GM21381 (cell line): ENCODE measurements around the gene AIG1.
"Not testable (repeated sequence)": the region's sequence is repeated elsewhere in the genome, so short reads cannot be mapped to it uniquely, and the experiment has no call there.

Source experiments
- ATAC-seq: cut with Tn5 transposase; IDR thresholded peaks from one replicate; pipeline ENCODE4 v1.9.1; 2021; ENCODE audit warnings: mild to moderate bottlenecking, moderate library complexity; ENCODE audit not compliant: unreplicated experiment

AIG1 gene

DNA sequence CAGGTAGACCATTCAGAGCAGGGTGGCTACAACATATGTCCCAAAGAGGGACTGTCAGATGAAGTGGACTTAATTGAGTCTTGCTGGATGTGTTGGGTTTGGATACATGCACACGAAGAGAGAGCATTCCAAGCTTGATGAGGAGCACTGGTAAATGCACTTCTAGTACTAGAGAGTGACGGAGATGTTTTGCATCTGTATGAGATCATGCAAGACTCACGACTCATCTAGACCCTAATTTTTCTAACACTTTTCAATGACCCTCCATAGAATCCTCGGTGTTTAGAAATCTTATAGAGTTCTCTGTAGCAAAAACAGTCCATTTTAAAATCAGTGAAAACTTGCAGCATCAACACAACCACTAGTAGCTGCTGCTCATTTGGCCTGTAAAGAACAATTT lies 4.8 kb upstream of the AIG1 start:
- ATAC-seq: no peak

DNA sequence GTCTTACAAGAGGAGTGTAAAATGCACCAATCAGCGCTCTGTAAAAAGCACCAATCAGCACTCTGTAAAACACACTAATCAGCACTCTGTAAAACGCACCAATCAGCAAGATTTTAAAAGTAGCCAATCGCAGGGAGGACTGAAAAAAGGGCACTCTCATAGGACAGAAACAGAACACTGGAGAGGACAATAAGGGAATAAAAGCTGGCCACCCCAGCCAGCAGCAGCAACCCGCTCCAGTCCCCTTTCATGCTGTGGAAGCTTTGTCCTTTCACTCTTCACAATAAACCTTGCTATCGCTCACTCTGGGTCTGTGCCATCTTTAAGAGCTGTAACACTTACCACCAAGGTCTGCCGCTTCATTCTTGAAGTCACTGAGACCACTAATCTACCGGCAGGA lies 1.7 kb upstream of the AIG1 start:
- no peak for ATAC-seq

DNA sequence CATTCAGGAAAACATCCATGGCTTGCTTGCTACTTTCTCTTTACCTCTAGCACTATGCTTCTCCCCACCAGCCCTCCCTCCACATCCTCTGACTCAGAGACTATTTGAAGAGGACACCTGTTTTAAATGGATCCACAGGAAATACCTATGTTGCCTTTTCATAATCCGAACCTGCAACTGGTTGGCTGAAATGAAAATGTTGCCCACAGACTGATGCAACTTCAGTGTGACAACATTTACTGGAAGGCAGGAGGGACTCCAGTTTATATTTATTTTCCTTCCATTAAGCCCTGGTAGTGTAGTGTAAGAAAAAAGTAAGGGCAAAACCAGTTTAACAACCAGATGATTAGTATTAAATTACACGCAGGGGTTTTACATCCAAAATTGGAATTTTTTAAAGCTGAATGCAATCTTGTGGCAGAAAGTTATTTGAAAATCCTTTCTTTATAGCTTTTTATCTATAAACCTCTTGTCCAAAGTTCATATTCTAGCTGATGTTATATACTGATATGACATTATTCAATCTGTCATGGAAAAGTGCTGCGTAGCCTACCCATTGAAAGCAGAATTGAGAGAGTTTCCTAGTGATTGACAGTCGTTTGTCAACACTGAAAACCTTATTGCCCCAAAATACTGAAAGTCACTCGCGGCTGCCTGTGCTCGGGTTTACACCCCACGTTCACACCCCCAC lies 881 bp upstream of the AIG1 start:
- no peak for ATAC-seq

DNA sequence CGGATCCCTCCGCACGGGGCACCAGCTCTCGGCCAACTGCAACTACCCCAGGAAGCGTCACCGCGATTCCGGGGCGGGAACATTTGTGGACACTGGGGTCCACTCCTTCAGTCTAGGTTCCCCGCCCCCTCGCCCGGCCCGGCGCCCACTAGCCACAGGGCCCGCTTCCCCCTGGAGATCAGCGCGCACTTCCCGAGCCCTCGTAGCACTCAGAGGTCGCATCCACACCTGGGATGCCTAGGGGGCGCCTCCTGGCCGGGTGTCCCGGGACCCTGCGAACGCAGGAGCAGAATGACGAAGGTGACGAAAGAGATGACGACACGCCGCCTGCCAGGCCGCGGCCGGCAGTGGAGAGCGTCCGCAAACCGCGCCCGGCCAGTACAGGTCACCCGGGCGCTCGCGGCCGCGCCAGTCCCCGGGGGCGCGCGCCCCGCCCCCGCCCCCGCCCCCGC lies 309 bp upstream of the AIG1 start:
- peak; percentile 71 for ATAC-seq

DNA sequence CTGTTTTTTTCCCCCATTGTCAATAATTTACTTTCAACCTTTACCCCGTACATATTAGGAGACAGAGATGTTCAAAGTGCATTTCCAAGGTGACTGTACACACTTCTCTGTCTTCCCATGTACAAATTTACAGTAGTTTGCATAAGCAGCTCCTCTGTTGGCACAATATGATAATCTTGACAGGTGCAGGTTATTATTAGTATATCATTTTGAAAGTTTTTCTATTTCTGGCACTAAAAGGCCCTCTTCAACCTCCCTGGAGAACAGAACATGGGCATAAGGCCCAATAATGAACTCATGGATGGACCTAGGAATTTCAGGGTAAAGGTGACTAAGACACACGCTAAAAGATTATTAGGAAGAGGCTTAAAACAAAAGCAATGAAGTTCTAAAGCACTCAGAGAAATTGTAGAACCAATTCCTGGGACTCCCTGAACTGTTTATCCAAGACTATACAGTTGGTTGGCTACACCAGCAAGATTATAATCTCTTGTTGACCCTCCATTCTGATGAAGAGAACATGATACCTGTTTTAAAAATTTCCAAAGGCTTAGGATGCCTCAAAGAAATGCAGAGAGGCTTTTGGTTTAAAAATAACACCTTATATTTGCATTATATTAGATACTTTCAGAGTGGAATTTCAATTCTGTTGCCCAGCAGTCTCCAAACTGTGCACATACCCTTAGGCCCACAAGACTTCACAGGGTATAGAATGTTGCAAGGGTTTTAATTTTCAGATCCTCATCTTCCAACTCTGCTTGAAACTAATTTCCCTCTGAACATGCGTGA lies 1.1 kb downstream of the AIG1 start:
- ATAC-seq: no peak

DNA sequence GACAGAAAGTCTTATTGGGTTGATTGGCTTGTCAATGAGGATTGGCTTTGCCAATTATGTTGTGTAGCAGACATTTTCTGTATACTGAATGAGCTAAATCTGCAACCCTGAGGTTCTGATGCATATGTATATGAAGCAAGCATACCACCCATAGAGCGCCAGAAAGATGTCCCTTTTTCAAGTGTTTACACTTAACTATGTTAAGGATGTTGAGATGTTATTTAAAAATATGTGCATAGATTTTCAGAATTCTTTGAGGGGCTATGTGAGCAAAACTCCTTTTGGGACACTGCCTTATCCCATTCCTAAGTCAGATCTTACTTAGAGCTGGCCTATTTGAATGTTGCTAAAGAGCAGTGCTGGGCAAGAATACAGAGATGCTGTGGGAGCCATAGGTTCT lies 1.9 kb downstream of the AIG1 start:
- no peak for ATAC-seq

DNA sequence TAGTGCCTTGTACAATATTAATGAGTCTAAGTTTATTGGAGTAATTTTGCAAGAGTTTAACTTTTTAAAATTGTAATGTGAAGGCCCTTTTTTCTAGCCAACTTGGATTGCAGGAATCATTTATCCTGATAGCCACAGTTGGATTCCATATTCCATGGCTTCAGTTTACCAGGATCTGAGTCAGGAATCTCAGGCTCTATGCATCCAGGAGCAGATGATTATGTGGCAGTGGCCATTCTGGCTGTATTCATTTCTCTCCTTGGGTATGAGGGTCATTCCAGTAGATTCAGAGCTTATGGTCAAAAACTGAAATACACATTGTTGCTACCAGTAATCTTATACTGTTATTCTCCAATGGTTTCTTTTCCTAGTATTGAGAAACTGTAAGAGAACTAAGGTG lies 2.9 kb downstream of the AIG1 start:
- ATAC-seq: no peak

DNA sequence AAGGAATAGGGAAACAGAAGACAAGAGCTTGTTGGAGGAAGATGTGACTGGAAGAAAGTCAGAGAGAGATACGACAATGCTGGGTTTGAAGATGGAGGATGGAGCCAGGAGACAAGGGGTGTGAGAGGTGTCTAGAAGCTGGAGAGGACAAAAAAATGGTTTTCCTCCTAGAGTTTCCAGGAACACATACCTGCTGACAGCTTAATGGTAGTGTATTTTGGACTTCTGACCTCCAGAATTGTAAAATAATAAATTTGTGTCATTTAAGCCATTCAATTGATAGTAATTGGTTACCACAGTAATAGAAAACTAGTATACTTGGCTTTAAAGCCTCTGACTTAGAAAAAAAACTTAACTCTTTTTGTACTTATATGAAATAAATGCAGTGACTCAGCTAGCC lies 3.6 kb downstream of the AIG1 start:
- no peak for ATAC-seq

DNA sequence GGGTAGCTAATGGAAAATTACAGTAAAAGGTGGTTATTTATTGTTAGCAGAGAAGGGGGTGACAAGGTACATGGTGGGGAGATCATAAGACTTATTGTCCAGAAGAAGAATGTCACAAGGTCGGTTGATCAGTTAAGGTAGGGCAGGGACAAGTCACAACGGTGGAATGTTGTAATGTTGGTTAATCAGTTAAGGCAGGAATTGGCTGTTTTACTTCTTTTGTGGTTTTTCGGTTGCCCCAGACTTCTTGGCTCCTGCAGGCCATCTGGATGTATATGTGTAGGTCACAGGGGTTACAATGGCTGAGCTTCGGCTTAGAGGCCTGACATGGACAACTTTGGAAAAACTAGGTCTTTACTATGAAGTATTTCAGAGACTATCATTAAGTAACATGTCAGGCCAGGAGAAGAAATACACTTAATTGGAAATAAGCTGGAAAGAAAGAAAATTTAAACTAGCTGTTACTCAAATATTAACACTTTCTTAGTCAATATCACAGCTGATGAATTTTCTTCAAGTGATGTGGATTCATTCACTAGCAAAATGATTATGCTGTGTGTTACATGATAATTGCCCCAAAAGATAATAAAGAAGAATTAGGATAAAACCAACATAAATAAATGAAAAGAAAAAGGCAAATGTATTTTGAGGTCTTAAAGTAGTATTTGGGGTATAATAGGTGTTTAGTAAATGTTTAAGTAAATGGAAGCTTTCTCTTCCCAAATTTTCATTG lies 4.4 kb downstream of the AIG1 start:
- ATAC-seq: no peak

DNA sequence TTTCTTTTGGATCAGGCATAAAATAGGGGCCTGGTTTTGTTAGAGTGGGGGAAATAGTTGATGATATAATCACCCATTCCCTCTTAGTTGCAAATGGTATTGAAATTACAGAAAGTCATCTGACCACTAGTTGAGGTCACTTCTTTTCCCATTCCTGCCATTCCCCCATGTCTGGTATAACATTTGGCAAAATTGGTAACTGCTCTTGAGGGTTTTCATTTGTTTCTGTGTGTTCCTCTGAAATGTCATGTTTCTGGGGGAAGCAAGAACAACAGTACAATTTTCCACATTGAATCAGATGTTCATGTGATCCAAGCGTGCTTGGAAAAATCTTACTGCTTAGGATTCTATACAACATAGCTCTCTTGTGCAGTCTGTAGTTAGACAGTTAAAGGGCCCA lies 7.3 kb downstream of the AIG1 start:
- no peak for ATAC-seq

DNA sequence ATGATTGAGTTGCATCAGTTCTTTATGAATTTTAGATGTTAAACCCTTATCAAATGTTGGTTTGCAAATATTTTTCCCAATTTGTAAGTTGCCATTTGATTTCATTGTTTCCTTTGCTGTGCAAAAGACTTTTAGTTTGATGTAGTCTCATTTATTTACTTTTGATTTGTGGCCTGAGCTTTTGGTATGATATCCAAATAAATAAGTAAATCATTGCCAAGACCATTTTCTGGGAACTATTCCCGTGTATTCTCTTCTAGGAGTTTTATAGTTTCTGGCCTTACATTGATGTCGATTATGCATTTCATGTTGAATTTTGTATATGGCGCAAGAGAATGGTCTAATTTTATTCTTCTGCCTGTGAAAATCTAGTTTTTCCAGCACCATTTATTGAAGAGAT lies 13.4 kb downstream of the AIG1 start:
- ATAC-seq: no peak

DNA sequence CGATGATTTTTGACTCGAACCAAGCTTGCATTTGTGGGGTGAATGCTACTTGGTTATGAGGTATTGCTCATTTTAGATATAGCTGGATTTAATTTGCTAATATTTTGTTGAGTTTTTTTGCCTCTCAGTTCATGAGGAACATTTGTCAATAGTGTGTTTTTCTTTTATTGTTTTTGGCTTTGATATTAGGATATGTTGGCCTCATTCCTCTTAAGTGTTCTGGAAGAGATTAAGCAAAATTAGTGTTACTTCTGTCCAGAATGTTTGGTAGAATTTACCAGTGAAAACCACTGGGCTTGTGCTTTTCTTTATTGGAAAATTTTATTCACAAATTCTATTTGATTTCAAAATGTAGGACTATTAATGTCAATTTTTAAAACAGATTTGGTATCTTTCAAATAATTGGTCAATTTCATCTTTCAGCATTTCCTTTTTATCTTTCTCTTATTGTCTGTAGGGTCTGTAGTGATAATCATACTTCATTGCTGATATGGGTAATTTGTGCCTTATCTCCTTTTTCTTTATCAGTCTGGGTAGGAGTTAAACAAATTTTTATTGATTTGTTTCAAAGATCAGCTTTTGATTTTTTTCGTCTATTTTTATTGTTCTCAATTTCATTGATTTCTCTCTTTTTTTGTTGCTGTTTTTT lies 14.1 kb downstream of the AIG1 start:
- ATAC-seq: no peak

DNA sequence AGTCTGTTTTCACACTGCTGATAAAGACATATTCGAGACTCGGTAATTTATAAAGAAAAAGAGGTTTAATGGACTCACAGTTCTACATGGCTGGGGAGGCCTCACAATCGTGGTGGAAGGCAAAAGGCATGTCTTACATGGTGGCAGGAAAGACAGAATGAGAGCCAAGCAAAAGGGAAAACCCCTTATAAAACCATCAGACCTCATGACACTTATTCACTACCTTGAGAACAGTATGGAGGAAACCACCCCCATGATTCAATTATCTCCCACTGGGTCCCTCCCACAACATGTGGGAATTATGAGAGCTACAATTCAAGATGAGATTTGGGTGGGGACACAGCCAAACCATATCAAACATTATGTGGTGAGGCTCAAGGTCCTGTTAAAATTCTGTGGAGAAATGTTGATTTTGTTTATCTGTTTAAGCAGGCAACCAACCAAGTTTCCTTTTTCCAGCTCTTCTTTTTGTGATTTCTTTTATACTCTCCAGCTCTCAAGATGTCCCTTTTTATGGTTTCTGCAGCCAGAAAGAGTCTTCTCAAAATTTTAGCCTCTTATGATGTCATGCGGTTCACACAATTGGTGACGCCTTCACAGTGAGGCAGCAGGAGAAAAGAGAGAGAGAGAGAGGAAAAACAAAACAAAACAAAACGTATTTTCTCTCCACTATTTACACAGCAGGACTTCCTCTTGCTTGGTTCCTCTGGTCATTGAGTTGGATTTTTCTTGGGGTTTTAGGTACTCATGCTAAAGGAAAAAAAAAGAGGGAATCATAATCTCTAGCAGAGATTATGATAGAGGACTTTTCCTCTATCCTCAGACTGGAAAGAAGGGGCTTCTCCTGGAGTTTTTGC lies 18.0 kb downstream of the AIG1 start:
- no peak for ATAC-seq

DNA sequence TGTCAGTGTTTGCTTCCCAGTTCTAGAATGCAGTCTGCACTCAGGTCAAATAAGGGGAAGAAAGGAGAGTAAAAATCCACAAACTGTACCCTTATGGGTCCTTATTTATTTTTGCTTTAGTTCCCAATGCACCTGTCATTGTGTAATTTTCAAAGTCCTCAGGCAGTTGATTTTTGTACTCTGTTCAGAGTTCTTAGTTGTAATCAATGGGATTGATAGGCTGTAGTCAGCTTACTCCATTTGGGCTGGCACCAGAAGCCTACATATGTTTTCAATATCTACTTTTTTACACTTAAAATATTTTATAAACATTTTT lies 18.6 kb downstream of the AIG1 start:
- ATAC-seq: no peak

DNA sequence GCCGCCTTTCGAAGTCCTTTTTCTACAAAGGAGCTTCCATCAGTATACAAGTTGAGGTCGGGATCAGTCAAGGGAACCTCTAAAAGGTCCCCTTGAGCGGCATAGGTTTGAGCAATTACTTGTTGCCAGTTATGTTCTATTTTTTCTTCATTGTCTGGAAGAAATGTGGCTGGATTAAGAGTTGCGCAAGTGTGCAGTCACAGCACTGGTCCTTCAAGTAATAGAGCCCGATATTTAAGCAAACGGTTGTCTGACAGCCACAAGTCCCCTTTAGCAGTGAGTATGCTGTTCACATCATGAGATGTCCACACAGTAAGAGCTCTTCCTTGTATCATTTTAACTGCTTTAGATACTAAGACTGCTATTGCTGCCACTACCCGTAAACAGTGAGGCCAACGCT lies 21.6 kb downstream of the AIG1 start:
- not testable (repeated sequence) for ATAC-seq

DNA sequence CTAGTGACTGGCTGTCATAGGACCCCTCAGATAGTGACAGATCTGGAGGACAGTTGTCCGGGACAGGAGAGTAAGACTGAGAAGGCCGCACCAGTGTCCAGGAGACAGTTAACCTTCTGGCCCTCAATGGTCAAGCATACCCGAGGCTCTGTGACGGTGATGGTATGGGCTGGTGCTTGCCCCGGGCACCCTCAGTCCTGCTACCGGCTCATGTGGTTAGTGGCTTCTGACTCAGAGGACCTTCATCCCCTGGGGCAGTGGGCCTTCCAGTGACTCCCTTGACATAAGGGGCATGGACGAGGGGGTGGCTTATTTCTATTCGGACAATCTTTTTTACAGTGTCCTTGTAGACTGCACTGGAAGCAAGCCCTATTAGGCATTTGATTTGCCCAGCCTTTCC lies 23.3 kb downstream of the AIG1 start:
- not testable (repeated sequence) for ATAC-seq

DNA sequence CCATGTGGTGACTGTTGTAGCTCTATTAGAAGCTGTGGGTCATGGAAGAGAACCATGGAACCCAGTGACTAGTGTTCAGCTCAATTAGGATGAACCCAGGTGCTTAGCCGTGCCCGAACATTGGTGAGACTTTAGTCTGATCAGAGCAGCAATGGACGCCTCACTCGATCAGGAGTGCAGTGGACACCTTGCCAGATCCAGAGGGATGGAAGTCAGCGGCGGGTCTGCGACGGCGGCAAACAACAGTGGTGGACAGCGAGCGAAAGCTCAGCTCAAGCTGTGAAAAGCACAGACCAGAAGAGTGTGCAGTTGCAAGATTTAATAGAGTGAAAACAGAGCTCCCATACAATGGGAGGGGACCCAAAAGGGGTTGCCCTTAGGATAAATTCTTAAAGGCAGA lies 26.6 kb downstream of the AIG1 start:
- not testable (repeated sequence) for ATAC-seq

DNA sequence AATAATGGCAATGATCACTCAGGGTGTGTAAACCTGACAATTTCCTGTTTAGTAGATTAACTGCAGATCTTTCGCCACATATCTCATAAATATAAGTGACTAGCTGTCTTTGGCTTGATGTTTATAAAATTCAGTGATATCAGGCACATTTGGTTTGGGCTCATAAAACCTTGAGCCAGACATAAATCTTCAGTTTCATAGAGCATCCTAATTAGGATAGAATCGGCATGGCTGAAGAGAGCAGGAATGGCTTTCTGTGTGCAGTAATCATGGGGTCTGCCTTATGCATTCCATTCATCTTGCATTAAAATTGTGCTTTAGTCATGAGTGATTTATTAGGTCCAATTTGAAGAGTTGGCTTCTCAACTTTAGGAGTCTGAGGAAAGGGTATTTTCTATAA lies 27.2 kb downstream of the AIG1 start:
- no peak for ATAC-seq

DNA sequence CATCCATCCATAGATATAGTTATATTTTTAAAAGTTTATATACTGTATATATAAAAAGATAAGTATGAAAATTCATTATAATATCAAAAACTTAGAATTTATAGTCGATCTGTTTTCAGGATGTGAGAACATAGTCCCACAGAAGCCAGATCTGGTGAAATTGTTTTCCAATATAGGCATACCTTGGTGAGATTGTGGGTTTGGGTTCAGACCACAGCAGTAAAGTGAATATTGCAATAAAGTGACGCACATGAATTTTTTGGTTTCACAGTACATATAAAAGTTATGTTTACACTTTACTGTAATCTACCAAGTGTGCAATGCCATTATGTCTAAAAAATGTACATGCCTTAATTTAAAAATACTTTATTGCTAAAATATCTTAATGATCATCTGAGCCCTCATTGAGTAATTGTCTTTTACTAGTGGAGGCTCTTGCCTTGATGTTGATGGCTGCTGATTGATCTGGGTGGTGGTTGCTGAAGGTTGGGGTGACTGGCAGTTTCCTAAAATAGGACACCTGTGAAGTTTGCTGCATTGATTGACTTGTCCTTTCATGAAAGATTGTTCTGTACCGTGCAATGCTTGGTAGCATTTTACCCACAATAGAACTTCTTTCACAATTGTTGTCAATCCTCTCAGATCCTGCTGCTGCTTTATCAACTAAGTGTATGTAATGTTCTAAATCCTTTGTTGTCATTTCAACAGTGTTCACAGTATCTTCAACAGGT lies 29.8 kb downstream of the AIG1 start:
- ATAC-seq: no peak

DNA sequence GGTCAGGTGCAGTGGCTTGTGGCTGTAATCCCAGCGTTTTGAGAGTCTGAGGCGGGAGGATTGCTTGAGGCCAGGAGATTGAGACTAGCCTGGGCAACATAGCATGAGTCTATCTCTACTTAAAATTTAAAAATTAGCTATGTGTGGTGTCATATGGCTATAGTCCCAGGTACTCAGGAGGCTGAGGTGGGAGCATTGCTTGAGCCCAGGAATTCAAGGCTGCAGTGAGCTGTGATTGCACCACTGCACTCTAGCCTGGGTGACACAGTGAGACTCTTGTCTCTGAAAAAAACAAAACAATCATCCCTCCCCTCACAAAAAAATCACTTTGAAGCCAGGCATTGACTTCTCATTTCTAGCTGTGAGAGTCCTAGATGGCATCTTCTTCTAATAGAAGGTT lies 32.1 kb downstream of the AIG1 start:
- ATAC-seq: no peak
